Small intestine (tissue), 16 donors: ENCODE results near the gene BPTF. TPM values are rescaled to one million over a fixed set of nuclear protein-coding genes. Genes with fewer than 3 reads are reported as not detected.
A peak's percentile ranks its signal among the peaks of the same experiment; 100 is the strongest.

Experiments used
- DNase-seq, 2 donors: peaks; one replicate each; pipeline versions ENCODE4 v3.0.0 to v3.0.0-alpha.2; 2013
- FAIRE-seq: peaks from 2 replicates; lab custom pipeline; 2012; peaks lifted over from hg19 to GRCh38; lab: Jason Lieb, UNC
- H3K27ac ChIP-seq, 3 donors: one replicate each; pipeline ENCODE4 v1.5.1; 2013; ENCODE audit warnings: low read length in 2 of 3, mild to moderate bottlenecking in 2 of 3, control low read depth in 1 of 3, inconsistent platforms in 1 of 3, low read depth in 1 of 3, moderate library complexity in 1 of 3
- H3K27me3 ChIP-seq, 3 donors: one replicate each; pipeline ENCODE4 v1.6.1; 2013; ENCODE audit warnings: low read length in 3 of 3, inconsistent platforms in 1 of 3; ENCODE audit not compliant: control insufficient read depth in 3 of 3, insufficient read depth in 3 of 3
- H3K36me3 ChIP-seq, 3 donors: one replicate each; pipeline ENCODE4 v1.6.1; 2013; ENCODE audit warnings: low read length in 3 of 3, inconsistent platforms in 1 of 3, low read depth in 1 of 3, mild to moderate bottlenecking in 1 of 3, moderate library complexity in 1 of 3; ENCODE audit not compliant: control insufficient read depth in 3 of 3, insufficient read depth in 2 of 3
- H3K4me1 ChIP-seq, 3 donors: one replicate each; pipeline ENCODE4 v1.6.1; 2013; ENCODE audit warnings: low read length in 2 of 3, inconsistent platforms in 1 of 3, low read depth in 1 of 3, mild to moderate bottlenecking in 1 of 3, moderate library complexity in 1 of 3; ENCODE audit not compliant: control insufficient read depth in 3 of 3, insufficient read depth in 2 of 3
- H3K4me3 ChIP-seq, 3 donors: one replicate each; pipeline ENCODE4 v1.5.1; 2013; ENCODE audit warnings: low read length in 3 of 3, control low read depth in 1 of 3, inconsistent platforms in 1 of 3, low read depth in 1 of 3, mild to moderate bottlenecking in 1 of 3, moderate library complexity in 1 of 3
- H3K9me3 ChIP-seq, 2 donors: one replicate each; pipeline ENCODE4 v1.6.1; 2013; ENCODE audit warnings: low read depth in 1 of 2, low read length in 1 of 2; ENCODE audit not compliant: control insufficient read depth in 2 of 2, insufficient read depth in 1 of 2
- WGBS, 3 donors: extraction: QIAGEN DNeasy Blood & Tissue Kit; methylation state at CpG; one replicate each; pipeline ENCODE4 v1.1.7; 2013; 5-methylcytosine and 5-hydroxymethylcytosine counted together
- long read RNA-seq, 10 donors: transcript quantifications; one replicate each; lab custom pipeline, GENCODE V29; 2026
- polyA plus RNA-seq, 4 donors: library from polyadenylated mRNA; stranded (reverse) in 3 of 4; unstranded in 1 of 4; fragments of 200-250 nt in 3 of 4; fragments of 120-200 nt in 1 of 4; gene quantifications; one replicate each; pipeline versions ENCODE4 v1.2.1 to v1.2.3, GENCODE V29; 2013
- donor health status: healthy with polysubstance abuse.
- donor health status: control.
- donor health status: control.
- donor health status: Bipolar disorder and iron deficiency.
- donor health status: healthy.

The BPTF gene, protein sequence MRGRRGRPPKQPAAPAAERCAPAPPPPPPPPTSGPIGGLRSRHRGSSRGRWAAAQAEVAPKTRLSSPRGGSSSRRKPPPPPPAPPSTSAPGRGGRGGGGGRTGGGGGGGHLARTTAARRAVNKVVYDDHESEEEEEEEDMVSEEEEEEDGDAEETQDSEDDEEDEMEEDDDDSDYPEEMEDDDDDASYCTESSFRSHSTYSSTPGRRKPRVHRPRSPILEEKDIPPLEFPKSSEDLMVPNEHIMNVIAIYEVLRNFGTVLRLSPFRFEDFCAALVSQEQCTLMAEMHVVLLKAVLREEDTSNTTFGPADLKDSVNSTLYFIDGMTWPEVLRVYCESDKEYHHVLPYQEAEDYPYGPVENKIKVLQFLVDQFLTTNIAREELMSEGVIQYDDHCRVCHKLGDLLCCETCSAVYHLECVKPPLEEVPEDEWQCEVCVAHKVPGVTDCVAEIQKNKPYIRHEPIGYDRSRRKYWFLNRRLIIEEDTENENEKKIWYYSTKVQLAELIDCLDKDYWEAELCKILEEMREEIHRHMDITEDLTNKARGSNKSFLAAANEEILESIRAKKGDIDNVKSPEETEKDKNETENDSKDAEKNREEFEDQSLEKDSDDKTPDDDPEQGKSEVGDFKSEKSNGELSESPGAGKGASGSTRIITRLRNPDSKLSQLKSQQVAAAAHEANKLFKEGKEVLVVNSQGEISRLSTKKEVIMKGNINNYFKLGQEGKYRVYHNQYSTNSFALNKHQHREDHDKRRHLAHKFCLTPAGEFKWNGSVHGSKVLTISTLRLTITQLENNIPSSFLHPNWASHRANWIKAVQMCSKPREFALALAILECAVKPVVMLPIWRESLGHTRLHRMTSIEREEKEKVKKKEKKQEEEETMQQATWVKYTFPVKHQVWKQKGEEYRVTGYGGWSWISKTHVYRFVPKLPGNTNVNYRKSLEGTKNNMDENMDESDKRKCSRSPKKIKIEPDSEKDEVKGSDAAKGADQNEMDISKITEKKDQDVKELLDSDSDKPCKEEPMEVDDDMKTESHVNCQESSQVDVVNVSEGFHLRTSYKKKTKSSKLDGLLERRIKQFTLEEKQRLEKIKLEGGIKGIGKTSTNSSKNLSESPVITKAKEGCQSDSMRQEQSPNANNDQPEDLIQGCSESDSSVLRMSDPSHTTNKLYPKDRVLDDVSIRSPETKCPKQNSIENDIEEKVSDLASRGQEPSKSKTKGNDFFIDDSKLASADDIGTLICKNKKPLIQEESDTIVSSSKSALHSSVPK (N-terminal part only)
- polyA plus RNA-seq = 10 to 100 TPM; 11.6 to 59.3 (median 17.5) TPM
- long read RNA-seq, donor 1 = 0 reads
- long read RNA-seq, donor 2, partial matches to known transcripts = 0 of 1 reads
- long read RNA-seq, donor 2, other reads (novel, unspliced or antisense) = 0 of 1 reads
- long read RNA-seq, donor 3, partial matches to known transcripts = 12 of 13 reads
- long read RNA-seq, donor 3, other reads (novel, unspliced or antisense) = 0 of 13 reads
- long read RNA-seq, donor 4 = 0 reads
- long read RNA-seq, donor 5, partial matches to known transcripts = 0 of 1 reads
- long read RNA-seq, donor 5, other reads (novel, unspliced or antisense) = 0 of 1 reads
- long read RNA-seq, donor 6 = 0 reads
- long read RNA-seq, donor 7, partial matches to known transcripts = 5 of 5 reads
- long read RNA-seq, donor 7, other reads (novel, unspliced or antisense) = 0 of 5 reads
- long read RNA-seq, donor 8 = 0 reads
- long read RNA-seq, donor 9, partial matches to known transcripts = 0 of 1 reads
- long read RNA-seq, donor 9, other reads (novel, unspliced or antisense) = 0 of 1 reads
- long read RNA-seq, donor 10, partial matches to known transcripts = 6 of 10 reads
- long read RNA-seq, donor 10, other reads (novel, unspliced or antisense) = 0 of 10 reads

- peaks cover 0 to 5% (median 0%) of the 10 kb centered on the region in 3 donors for H3K36me3 ChIP-seq
- peak; percentile 93 to 98 for DNase-seq
- no peaks in the 10 kb centered on the region for H3K27me3 ChIP-seq
- peak within 1 kb of the TSS; percentile 92 to 99 (median 98) for H3K27ac ChIP-seq
- WGBS, 3 donors = 0 to 1% (median 0%) methylated on average over 55 to 88 of the region's 88 CpGs
- peaks cover 0 to 7% (median 3%) of the 10 kb centered on the region in 3 donors for H3K4me1 ChIP-seq
- no peaks in the 10 kb centered on the region for H3K9me3 ChIP-seq
- FAIRE-seq = no peak
- peak within 1 kb of the TSS; percentile 74 to 88 (median 79) for H3K4me3 ChIP-seq
Measured at GRCh38 chr17:67824735-67825626, at the start of gene BPTF. TSS of gene BPTF (plus strand) at chr17:67825503. CDS start at chr17:67825725, 222 bp downstream.

DNA sequence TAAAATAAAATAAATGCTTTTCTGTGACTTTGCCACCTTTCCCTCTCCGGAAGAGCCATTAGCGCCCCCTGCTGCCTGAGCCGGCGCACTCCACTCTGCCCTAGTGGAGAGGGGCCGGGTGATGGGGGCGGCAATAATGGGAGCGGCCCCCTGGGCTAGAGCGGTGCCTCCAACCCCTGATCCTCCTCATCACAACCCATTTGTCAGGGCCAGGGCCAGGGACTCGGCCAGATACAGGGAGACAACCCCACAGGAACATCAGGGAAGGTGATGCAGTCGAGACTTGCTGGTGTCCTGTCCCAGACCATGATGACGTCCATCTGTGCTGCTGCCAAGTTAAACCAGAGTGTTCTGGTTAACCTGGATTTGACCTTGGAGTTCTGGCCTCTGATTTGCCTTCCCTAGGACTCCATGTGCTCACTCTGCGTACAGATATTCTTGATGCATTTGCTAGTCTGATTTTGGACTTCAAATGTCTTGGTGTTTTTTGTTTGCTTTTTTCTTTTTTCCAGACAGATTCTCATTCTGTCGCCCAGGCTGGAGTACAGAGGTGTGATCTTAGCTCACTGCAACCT, 46.1 kb upstream of the BPTF start:
- Histone ChIP-seq H3K36me3 (no peaks in the 10 kb centered on the region), H3K4me3 (no peak overlapping the region), H3K27me3 (no peaks in the 10 kb centered on the region), H3K4me1 (no peaks in the 10 kb centered on the region), H3K9me3 (no peaks in the 10 kb centered on the region), H3K27ac (no peak overlapping the region)
- DNase-seq = peak; percentile 18 to 60
- FAIRE-seq = no peak
- 20 to 39% (median 37%) methylated on average over 13 of the region's 13 CpGs for WGBS, 3 donors

GRCh38 chr17:67784364-67785121, 40.8 kb upstream of the BPTF start:
- Histone ChIP-seq H3K36me3 (no peaks in the 10 kb centered on the region), H3K27me3 (no peaks in the 10 kb centered on the region), H3K27ac (no peak overlapping the region), H3K4me1 (no peaks in the 10 kb centered on the region), H3K9me3 (peaks cover 0 to 7% of the 10 kb centered on the region in 2 donors), H3K4me3 (no peak overlapping the region)
- DNase-seq = peak; percentile 43 to 55
- WGBS, 3 donors = 53 to 59% (median 58%) methylated on average over 10 of the region's 10 CpGs
- no peak for FAIRE-seq

- Histone ChIP-seq H3K27me3 (no peaks in the 10 kb centered on the region), H3K4me3 (no peak overlapping the region), H3K27ac (no peak overlapping the region), H3K9me3 (peaks cover 0 to 7% of the 10 kb centered on the region in 2 donors), H3K4me1 (no peaks in the 10 kb centered on the region), H3K36me3 (no peaks in the 10 kb centered on the region)
- no peak for FAIRE-seq
- no peak for DNase-seq
- 96 to 98% (median 97%) methylated on average over 3 of the region's 3 CpGs for WGBS, 3 donors
Measured at GRCh38 chr17:67785122-67785477, 40.2 kb upstream of the BPTF start.

- FAIRE-seq = no peak
- no peaks in the 10 kb centered on the region for H3K27me3 ChIP-seq
- H3K4me3 ChIP-seq = no peak overlapping the region
- WGBS, 3 donors = 94 to 99% (median 95%) methylated on average over 5 of the region's 5 CpGs
- no peak for DNase-seq
- H3K4me1 ChIP-seq = no peaks in the 10 kb centered on the region
- H3K9me3 ChIP-seq = peaks cover 0 to 7% of the 10 kb centered on the region in 2 donors
- no peaks in the 10 kb centered on the region for H3K36me3 ChIP-seq
- H3K27ac ChIP-seq = no peak overlapping the region
Measured at GRCh38 chr17:67785504-67785903, 39.8 kb upstream of the BPTF start.

DNA sequence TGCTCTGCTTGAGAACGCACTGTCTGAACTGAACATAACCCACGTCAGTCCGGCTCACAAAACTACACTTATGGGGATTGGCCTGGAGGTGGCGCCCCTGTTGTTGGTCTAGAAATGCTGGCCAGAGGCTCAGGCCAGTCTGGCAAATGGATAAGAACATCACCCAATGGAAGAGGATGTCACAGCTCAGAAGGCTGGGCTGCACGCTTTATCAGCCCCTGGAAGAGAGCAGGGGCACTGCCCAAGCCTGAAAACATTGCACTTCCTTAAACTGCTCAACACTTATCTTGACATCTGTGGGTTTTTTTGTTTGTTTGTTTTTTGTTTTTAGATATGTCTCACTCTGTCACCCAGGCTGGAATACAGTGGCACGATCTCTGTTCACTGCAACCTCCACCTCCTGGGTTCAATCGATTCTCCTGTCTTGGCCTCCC, 24.8 kb upstream of the BPTF start:
- Histone ChIP-seq H3K36me3 (no peaks in the 10 kb centered on the region), H3K4me1 (no peaks in the 10 kb centered on the region), H3K27ac (no peak overlapping the region), H3K27me3 (no peaks in the 10 kb centered on the region), H3K4me3 (no peak overlapping the region), H3K9me3 (no peaks in the 10 kb centered on the region)
- 30 to 39% (median 32%) methylated on average over 7 of the region's 7 CpGs for WGBS, 3 donors
- FAIRE-seq (no peak), DNase-seq (peak; percentile 76 to 80)
